Activated CD8-positive, alpha-beta memory T cell treated with anti-CD3 and anti-CD28 coated beads for 48 hours (primary cell): ENCODE measurements around the gene IPO9.
"Not testable (repeated sequence)": the region's sequence is repeated elsewhere in the genome, so short reads cannot be mapped to it uniquely, and the experiment has no call there.

ENCODE experiments used
- DNase-seq, 3 experiments: peaks; one replicate each; pipeline ENCODE4 v3.0.0-alpha.2; 2020; ENCODE audit warnings: low read depth in 2 of 3, low spot score in 2 of 3

IPO9 gene

DNA sequence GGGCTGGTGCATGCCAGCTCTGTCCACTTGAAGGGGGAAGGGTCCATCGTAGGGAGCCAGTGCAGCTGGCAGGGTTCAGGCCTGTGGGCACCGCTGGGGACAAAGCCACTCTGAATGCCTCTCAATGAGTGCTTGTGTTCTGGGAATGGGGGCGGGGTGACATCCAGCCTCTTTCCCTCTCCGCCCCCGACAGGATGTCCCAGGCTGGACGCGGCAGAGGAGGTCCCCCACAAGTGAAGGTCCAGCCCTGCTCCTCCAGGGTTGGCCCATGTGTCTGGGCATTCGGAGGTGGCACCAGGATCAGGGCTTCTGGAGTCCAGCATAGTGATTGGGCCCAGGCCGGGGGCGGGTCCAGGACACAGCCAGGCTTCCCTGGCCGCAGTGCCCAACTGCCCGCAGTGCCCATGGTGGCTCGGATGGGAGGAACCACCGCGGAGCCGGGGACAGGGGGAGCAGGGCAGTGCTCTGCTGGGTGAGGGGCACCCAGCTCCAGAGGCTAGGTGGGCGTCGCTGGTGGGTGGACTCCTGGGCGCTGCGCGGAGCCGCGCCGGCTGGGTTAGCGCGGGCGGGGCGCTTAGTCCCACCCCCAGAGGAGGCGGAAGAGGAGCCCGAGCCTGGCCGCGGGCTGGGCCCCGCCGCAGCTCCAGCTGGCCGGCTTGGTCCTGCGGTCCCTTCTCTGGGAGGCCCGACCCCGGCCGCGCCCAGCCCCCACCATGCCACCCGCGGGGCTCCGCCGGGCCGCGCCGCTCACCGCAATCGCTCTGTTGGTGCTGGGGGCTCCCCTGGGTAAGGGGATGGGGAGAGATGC is 59.5 kb downstream of the IPO9 start, which contains the start of gene SHISA4:
SHISA4 (plus strand) TSS at position 617 of the 808 bp plus-strand sequence; CDS start at position 714, 97 bp downstream.
- DNase-seq: no peak

- DNase-seq: no peak
These were observed 60.4 kb downstream of the IPO9 start for GRCh38 chr1:201889090-201889968.

DNA sequence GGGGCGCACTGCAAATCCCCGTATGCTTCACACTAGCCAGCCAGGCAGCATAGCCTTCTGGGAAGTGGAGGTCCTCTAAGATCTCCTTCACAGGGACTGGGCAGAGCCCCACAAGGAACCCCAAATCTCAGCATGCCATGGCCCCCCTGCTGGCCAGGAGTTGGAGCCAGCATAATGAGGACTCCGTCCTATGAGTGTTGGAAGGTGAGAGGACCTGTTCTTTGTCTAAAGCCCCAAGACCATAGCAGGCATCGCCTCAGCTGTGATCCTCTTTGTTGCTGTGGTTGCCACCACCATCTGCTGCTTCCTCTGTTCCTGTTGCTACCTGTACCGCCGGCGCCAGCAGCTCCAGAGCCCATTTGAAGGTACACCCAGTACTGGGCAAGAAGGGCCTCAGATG is 61.3 kb downstream of the IPO9 start:
- no peak for DNase-seq

DNA sequence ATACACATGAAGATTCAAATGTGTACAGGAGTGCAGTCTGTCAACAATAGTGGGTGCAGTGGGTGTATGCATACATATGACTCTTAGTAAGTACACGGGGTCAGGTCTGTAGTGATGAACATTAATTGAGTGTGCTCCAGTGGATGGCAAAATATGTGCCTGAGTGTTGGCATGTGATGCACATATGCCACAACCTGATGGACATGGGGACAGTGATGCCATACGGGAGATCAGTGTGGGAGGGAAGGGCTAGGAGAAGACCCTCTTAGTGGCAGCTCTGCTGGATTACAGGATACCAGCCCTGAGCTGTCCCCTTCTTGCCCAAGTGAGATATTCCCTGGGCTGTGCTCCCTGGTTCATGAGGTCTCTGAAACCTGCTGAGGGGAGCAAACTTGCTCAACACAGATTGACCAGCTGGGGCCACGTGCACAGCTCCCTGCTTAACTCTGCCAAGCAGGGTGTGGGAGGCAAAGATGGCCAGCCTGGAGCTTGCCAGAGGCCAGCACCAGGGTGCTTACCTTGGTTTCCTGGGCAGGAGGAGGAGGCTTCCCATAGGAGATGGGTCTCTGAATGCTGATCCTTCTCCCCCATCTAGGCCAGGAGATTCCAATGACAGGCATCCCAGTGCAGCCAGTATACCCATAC is 62.0 kb downstream of the IPO9 start:
- DNase-seq: no peak

DNA sequence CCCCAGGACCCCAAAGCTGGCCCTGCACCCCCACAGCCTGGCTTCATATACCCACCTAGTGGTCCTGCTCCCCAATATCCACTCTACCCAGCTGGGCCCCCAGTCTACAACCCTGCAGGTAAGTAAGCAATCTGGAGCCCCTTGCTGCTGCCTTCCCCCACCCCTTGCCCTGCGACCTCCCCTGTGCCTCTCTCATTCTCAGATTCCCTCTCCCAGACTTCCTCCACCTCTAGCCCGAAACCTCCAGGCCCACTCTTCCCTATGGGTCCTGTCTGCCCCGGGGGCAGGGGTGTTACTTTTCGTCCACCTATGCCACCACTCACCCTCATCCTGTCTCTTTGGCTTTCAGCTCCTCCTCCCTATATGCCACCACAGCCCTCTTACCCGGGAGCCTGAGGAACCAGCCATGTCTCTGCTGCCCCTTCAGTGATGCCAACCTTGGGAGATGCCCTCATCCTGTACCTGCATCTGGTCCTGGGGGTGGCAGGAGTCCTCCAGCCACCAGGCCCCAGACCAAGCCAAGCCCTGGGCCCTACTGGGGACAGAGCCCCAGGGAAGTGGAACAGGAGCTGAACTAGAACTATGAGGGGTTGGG is 62.6 kb downstream of the IPO9 start:
- no peak for DNase-seq

- no peak for DNase-seq
These were observed 63.3 kb downstream of the IPO9 start for GRCh38 chr1:201892211-201892610.

GRCh38 chr1:201893431-201893830 is 64.5 kb downstream of the IPO9 start:
- no peak for DNase-seq

DNA sequence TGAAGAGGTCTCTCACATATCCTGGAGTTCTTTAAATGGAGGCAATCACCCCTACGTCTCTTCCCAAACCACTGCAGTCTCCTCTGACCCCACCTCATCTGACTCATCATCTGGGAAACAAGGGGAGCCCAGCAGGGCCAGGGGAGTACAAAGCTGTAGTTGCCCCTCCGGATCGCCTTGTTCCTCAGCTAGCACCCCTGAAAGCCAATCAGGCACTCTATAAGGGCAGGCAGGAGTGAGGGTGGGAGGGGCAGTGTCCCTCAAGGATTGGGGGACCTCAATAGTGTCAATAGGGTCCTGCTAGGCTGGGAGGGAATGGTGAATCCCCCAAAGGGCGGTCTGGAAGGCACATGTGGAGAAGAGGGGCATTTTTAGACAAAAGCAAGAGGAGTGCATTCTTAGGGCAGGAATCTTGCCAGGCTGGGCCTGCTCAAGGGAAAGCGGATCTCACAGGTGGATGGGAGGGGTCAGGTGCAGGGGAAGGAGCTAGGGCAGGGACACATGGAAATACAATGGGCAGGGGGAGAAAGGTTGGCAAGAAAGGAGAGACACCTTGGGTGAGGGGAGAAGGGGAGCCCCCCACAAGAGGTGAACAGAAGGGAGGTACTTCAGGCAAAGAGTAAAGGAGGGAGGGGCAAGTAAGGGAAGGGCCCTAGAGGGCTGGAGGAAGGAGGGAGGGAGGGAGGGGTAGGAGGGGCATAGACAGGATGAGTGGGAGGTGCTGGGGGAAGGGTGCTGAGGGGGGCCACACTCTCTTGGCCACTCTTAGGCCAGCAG is 65.6 kb downstream of the IPO9 start:
- no peak for DNase-seq

DNA sequence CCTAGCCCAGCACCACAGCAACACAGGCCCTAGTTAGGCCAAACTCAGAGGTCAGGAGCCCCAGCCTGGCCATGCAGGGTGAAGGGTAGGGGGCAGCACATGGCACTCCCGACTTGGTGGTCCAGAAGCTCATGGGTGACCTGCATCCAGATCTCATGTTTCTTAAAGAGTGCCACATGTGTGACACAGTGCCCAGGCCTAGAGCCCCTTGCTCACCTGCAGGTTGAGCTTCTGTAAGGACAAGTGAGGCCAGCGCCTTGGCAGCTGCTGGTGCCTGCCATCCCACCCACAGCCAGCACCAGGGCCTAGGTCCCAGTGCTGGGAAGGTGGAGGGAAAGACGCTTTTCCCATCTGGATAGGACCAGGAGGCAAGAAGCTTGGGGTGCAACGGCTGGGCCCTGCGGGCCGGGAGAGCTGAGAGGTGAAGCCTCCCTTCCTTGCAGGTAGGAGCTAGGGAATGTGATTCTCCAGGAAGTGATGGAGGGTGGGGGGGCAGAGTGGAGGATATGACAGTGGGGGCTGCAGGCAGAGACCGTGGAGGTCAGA is 66.2 kb downstream of the IPO9 start:
- DNase-seq: no peak

GRCh38 chr1:201895913-201896807 is 67.2 kb downstream of the IPO9 start:
- peak; percentile 67 to 89 (median 75) for DNase-seq

GRCh38 chr1:201896951-201897391 is 68.0 kb downstream of the IPO9 start:
- no peak for DNase-seq

- DNase-seq: no peak
These were observed 69.4 kb downstream of the IPO9 start for GRCh38 chr1:201898240-201898894.

DNA sequence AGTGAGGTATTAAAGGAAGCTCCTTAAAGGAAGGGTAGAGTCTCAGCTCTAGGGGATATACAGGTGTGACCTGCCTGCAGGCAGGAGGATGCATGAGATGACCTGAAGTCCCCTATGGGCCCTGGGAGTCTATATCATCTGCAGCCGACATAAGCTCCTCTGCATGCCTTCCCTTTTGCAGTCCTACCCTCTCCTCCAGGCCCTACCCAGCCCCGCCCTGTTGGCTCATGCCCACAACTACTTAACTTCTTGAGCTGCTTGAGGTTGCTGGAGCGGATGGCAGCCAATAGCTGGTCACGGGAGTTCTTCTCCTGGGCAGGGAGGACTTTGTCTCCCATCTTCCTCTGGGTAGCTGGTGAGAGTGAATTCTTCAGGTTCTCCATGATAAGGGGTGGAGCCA is 70.0 kb downstream of the IPO9 start:
- no peak for DNase-seq

GRCh38 chr1:201899683-201900429 is 70.9 kb downstream of the IPO9 start:
- DNase-seq: no peak

DNA sequence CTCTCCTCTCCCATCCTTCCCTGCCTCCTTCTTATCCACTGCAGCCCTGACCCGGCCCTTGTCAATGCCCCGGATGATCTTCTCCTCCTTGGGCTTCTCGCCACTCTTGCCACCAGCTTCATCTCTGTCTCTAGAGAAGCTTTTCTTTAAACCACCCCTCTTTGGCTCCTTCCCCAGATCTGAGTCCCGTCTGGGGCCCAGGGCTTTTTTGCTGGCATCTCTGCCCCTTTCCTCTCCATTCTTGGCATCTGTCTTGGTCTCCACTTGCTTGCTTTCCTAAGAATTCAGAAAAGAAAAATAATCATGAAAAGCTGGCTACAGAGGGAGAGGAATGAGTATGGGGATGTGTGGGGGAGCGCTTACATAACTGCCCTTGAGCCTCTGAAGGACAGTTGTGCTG is 71.5 kb downstream of the IPO9 start:
- no peak for DNase-seq

- not testable (repeated sequence) for DNase-seq
These were observed 72.1 kb downstream of the IPO9 start for GRCh38 chr1:201901036-201901435.

DNA sequence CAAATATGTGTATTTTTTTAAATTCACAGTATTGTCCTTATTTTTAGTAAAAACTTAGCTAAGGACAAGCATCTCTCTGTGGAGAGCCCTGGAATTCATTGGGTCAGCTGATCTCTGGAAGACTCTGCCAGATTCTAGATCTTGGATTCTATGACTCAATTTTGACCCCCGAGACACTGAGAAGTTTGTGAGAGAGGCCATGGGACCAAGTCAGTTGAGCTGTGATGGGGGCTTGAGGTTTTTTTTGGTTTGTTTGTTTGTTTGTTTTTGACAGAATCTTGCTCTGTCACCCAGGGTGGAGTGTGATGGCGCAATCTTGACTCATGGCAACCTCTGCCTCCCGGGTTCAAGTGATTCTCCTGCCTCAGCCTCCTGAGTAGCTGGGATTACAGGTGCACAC is 73.2 kb downstream of the IPO9 start:
- no peak for DNase-seq

- DNase-seq: no peak
These were observed 74.2 kb downstream of the IPO9 start for GRCh38 chr1:201903135-201903534.
